Right lobe of liver (tissue), 6 donors: ENCODE measurements around the gene PBXIP1. TPM values are rescaled to one million over a fixed set of nuclear protein-coding genes. Genes with fewer than 3 reads are reported as not detected.

Source experiments
- ATAC-seq, 4 donors: fragments of 200-7000 bp; cut with Tn5 transposase; one replicate each; pipeline ENCODE4 v1.9.1; 2020; ENCODE audit warnings: mild to moderate bottlenecking in 4 of 4, moderate library complexity in 4 of 4
- DNase-seq, 3 donors: peaks; one replicate each; pipeline ENCODE4 v3.0.0-alpha.2; 2020
- H3K27ac ChIP-seq, 3 donors: fragments of 200-600 bp; one replicate each; pipeline ENCODE4 v1.8.0; 2022
- H3K27me3 ChIP-seq, 2 donors: fragments of 200-600 bp; one replicate each; pipeline ENCODE4 v1.8.0; 2022
- H3K36me3 ChIP-seq, 4 donors: fragments of 200-600 bp; sonication (generic) in 1 of 4; one replicate each; pipeline versions ENCODE4 v1.5.1 to v1.8.0; 2017 to 2022; ENCODE audit warnings: control low read depth in 1 of 4
- H3K4me1 ChIP-seq, 4 donors: fragments of 200-600 bp; sonication (generic) in 1 of 4; one replicate each; pipeline versions ENCODE4 v1.5.1 to v1.8.0; 2017 to 2022; ENCODE audit warnings: control low read depth in 1 of 4
- H3K4me3 ChIP-seq, 3 donors: fragments of 200-600 bp; one replicate each; pipeline ENCODE4 v1.8.0; 2022
- H3K9me3 ChIP-seq, 4 donors: fragments of 200-600 bp; sonication (generic) in 1 of 4; one replicate each; pipeline versions ENCODE4 v1.5.1 to v1.8.0; 2017 to 2022; ENCODE audit warnings: control low read depth in 1 of 4
- CTCF ChIP-seq, 4 donors: fragments of 200-600 bp in 3 of 4; fragments of 450-650 bp in 1 of 4; IDR thresholded peaks; one replicate each; pipeline versions ENCODE4 v1.5.1 to v1.8.0; 2016 to 2022; ENCODE audit warnings: antibody characterized with exemption in 4 of 4, mild to moderate bottlenecking in 2 of 4
- POLR2A ChIP-seq: fragments of 450-650 bp; IDR thresholded peaks from one replicate; pipeline ENCODE4 v1.6.1; 2017; ENCODE audit warnings: antibody characterized with exemption, mild to moderate bottlenecking
- WGBS: methylation state at CpG from one replicate; pipeline ENCODE4 v1.1.6; 2018; ENCODE audit warnings: low coverage, low lambda C conversion rate; ENCODE audit not compliant: insufficient coverage; ENCODE audit errors: missing lambda C conversion rate; 5-methylcytosine and 5-hydroxymethylcytosine counted together
- intact Hi-C, 2 donors: fragments of 100-400 bp; cut with DNase I; formaldehyde crosslinking; loops; one replicate each; pipeline versions ENCODE4 v1.11.2 to v1.14.1; 2022
- total RNA-seq, 6 experiments: library from RNA; depleted of rRNA in 2 of 6; stranded (reverse); fragments of >200 nt in 2 of 6; fragmentation: NEBNext Ultra II Directional in 3 of 6; extraction: Animal tissue kit (Norgen Biotek cat#: 25700) in 3 of 6; gene quantifications; one replicate each; pipeline versions ENCODE4 v1.1.0 to v1.2.4, GENCODE V29; 2016 to 2023
- donor health status: DM: no; HTN: yes; CAD: no.
- donor health status: DM: no; HTN: no; CAD: no.
- donor health status: DM: no; HTN: no; CAD: no.
- donor health status: DM: no; HTN: yes; CAD: no.
- donor health status: DM: no; HTN: yes; CAD: no.

The PBXIP1 gene
- total RNA-seq, 6 experiments from 2014 or later, result 16.7 to 25.9 (median 19.1) TPM

- intact Hi-C loops, result no loop called here
- no peak for TF ChIP-seq CTCF (IDR thresholded peaks at IDR 0.05)
- no peak for TF ChIP-seq POLR2A
- WGBS, result 39% methylated on average over 8 of the region's 22 CpGs
- H3K9me3 ChIP-seq, result no peaks in the 10 kb centered on the region
- peak overlapping the region; percentile 98 to 99 (median 99) for H3K27ac ChIP-seq
- H3K27me3 ChIP-seq, result no peaks in the 10 kb centered on the region
- DNase-seq, result peak in 2 of 3 donors; percentile 50 to 58
- no peak for ATAC-seq
- peaks cover 0 to 30% (median 14%) of the 10 kb centered on the region in 4 donors for H3K4me1 ChIP-seq
- peaks cover 0 to 37% (median 20%) of the 10 kb centered on the region in 4 donors for H3K36me3 ChIP-seq
- peak overlapping the region; percentile 26 to 63 (median 30) for H3K4me3 ChIP-seq
Observed at GRCh38 chr1:154969860-154970452, 14.1 kb upstream of the PBXIP1 start.

GRCh38 chr1:154969246-154969645 is 13.3 kb upstream of the PBXIP1 start:
- DNase-seq (no peak), ATAC-seq (no peak)
- Histone ChIP-seq H3K9me3 (no peaks in the 10 kb centered on the region), H3K4me1 (peaks cover 0 to 30% (median 14%) of the 10 kb centered on the region in 4 donors), H3K36me3 (peaks cover under 1 to 44% (median 23%) of the 10 kb centered on the region in 4 donors), H3K27me3 (no peaks in the 10 kb centered on the region), H3K4me3 (peak overlapping the region in 2 of 3 donors; percentile 30 to 63), H3K27ac (peak overlapping the region; percentile 20 to 43 (median 29))
- TF ChIP-seq CTCF (IDR thresholded peaks at IDR 0.05) (no peak), POLR2A (no peak)
- WGBS, result 46% methylated on average over 3 of the region's 5 CpGs
- intact Hi-C loops, result no loop called here

GRCh38 chr1:154968731-154969130 is 12.8 kb upstream of the PBXIP1 start:
- H3K4me1 ChIP-seq, result peaks cover 0 to 30% (median 14%) of the 10 kb centered on the region in 4 donors
- H3K9me3 ChIP-seq, result no peaks in the 10 kb centered on the region
- TF ChIP-seq POLR2A, result no peak
- no peak for TF ChIP-seq CTCF (IDR thresholded peaks at IDR 0.05)
- no peaks in the 10 kb centered on the region for H3K27me3 ChIP-seq
- no peak overlapping the region for H3K4me3 ChIP-seq
- peaks cover 4 to 49% (median 24%) of the 10 kb centered on the region in 4 donors for H3K36me3 ChIP-seq
- intact Hi-C loops, result no loop called here
- peak overlapping the region in 2 of 3 donors; percentile 29 to 43 for H3K27ac ChIP-seq
- ATAC-seq, result no peak
- WGBS, result 100% methylated on average over 1 of the region's 3 CpGs
- peak in 1 of 3 donors; percentile 44 for DNase-seq

GRCh38 chr1:154967331-154967950 is 11.5 kb upstream of the PBXIP1 start:
- H3K27ac ChIP-seq, result no peak overlapping the region
- H3K36me3 ChIP-seq, result peaks cover 4 to 55% (median 29%) of the 10 kb centered on the region in 4 donors
- DNase-seq, result no peak
- ATAC-seq, result no peak
- no peaks in the 10 kb centered on the region for H3K9me3 ChIP-seq
- intact Hi-C loops, result no loop called here
- TF ChIP-seq POLR2A (peak; percentile 10), CTCF (IDR thresholded peaks at IDR 0.05) (no peak)
- peaks cover 0 to 30% (median 12%) of the 10 kb centered on the region in 4 donors for H3K4me1 ChIP-seq
- 85% methylated on average over 2 of the region's 5 CpGs for WGBS
- H3K4me3 ChIP-seq, result no peak overlapping the region
- H3K27me3 ChIP-seq, result no peaks in the 10 kb centered on the region
